Renal cortex interstitium (tissue), 11 donors: Measurements from ENCODE around the gene JAKMIP3. TPM values are rescaled to one million over a fixed set of nuclear protein-coding genes. Genes with fewer than 3 reads are reported as not detected.
"Not testable (repeated sequence)": the region's sequence is repeated elsewhere in the genome, so short reads cannot be mapped to it uniquely, and the experiment has no call there.

Experiments used
- DNase-seq, 11 donors: peaks; one replicate each; pipeline ENCODE4 v3.0.0-alpha.2; 2013; ENCODE audit warnings: low read depth in 9 of 11, low spot score in 4 of 11; ENCODE audit errors: extremely low read depth in 1 of 11
- polyA plus RNA-seq, 3 donors: library from polyadenylated mRNA; unstranded; fragments of 120-200 nt; gene quantifications; one replicate each; pipeline ENCODE4 v1.2.1, GENCODE V29; 2013; ENCODE audit not compliant: insufficient read length in 3 of 3

Gene JAKMIP3
- polyA plus RNA-seq, 3 donors: 0.20 to 0.27 (median 0.26) TPM

DNA sequence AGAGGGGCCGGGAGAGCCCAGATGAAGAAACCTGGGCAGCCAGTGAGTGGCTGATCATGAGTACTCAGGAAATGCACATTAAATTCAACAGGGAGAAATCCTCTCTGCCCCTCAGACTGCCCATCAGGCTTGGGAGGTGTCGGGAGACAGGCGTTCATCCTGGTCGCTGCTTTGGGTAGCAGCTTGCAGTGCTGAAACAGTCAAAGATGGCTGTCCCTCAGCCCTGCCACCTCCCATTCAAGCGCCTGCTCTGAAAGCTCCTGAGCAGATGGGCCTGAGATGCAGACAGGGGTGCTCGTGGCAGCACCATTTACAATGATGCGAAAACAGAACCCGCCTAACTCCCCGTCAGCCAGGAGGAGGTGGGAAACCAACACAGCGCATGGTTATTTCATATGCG, 3.6 kb upstream of the JAKMIP3 start:
- DNase-seq: no peak

- DNase-seq: no peak
These were observed 2.9 kb upstream of the JAKMIP3 start for GRCh38 chr10:132062641-132063390.

DNA sequence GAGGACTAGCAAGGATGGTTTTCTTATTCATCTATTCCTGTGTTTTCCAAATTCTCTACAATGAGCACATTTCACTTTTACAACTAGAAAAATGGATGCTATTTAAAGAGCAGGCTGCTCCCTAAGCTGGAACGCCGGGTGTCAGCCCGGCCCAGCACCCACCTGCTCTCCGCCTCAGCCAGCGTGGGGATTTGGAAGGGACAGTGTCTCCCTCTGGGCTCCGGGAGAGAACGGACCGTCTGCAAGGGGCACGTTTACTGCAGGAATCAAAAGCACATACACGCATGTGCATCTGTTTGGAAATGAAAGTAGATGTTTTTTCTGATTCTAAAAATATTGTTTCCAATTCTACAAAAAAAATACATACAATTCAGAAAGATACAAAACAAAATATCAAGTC, 2.3 kb upstream of the JAKMIP3 start:
- no peak for DNase-seq

DNA sequence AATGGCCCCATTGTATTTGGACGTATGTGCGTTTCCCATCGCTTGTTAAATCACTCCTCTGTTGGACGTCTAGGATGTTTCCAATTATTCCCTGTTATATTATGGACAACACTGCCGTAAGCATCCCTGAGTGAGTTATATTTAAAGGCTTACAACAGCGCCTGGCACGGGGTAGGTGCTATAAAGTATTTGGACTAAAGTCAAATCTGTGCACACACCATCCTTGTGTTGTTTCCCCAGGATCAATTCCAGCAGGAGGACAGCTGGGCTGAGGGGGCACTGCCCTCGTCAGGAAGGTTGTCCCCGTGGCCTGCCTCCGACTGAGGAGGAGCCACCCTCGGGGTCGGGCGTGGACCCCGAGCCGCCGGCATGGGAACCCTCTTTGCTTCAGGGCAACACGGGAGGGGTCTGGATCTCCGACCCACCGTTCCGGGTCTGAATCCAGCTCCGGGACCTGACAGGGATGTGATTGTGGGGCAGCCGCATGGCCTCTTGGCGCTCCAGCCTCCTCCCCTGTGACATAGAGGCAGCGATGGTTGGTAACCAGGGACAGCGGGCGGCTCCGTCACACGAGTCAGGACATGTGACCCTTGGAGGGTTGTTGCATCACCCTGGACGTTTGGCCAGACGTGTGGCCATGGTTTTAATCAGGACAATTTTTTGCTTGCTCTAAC, 1.5 kb upstream of the JAKMIP3 start:
- no peak for DNase-seq

DNA sequence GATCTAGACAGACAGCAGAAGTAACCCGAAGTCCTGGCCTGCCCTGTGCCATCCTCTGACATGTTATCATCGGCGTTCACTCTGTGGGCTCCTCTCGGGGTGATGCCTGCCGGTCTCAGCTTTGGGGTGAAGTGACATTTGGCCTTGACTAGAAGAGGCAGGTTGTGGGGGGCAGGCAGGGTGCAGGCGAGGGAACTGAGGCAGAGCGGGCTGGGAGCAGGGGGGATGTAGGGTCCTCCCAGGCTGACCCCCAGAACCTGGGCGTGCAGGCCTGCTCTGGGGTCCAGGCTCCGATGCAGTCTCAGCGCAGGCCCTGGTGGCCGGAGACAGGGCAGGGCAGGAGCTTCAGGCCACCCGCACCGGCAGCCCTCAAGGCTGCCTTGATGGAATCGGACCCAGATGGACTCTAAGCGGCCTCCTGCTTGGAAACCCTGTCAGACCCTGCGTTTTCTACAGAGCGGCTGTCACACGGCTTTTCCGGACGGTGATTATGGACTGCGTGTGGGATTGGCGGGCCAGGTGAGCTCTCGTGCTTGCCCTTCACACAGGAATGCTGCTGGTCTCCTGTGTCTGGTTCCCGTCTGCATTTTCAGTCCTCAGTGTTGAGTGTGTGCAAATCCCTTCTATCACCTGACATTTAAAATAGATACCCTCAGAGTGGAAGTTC, 842 bp upstream of the JAKMIP3 start:
- DNase-seq: no peak

GRCh38 chr10:132066186-132066585, 440 bp downstream of the JAKMIP3 start:
- no peak for DNase-seq

DNA sequence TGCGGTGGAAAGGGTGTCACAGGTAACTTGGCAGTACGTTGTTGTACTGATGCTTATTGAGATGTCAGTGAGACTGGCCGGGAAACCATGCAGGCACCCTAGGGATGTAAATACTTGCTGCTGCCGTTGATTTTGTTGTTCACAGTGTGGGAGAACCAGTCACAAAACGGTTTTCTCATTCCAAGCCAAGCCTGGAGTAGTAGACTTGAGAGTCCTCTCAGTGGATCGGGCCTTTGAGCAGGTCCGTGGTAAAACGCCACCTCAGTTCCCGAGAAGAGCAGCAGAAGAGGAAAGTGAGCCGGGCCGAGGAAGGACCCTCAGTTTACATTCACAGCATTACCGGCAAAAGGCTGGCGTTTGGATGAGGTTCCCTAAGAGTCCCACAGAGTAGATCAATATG, 1.1 kb downstream of the JAKMIP3 start:
- no peak for DNase-seq

GRCh38 chr10:132068431-132069121, 2.8 kb downstream of the JAKMIP3 start:
- no peak for DNase-seq

DNA sequence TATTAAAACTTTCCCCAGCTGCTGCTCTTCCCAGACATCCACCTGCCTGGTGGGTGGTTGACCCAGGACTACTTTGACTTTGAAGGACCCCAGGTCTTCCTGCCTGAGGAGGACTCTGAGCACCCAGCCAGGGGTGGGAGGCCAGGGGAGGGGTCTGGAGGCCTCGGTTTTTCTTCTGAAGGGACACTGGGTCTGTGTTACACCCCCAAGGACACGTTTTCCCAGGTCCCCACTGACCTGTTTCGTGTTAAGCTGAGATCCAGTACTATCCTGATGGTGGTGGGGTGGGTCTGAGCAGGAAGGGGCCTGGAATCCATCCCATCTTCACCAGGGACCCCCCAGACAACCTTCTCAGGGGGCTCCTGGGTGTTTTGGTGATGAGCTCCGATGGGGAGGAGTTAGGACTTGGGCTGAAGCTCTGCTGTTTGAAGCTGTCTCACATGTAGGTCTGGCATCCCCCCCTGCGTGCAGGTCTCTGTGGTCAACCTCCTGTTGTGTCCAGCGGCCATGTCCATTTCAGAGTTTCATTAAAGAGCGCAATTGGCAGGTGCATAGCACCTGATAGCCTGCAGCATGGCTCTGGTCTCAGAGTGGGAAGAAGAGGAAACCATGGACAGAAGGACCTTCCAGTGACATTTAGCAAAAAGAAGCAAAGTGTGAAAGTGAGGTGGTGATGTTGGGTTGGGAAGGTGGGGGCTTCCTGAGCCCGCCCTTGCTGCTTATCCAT, 3.5 kb downstream of the JAKMIP3 start:
- DNase-seq: no peak

GRCh38 chr10:132069849-132070182, 4.1 kb downstream of the JAKMIP3 start:
- no peak for DNase-seq

DNA sequence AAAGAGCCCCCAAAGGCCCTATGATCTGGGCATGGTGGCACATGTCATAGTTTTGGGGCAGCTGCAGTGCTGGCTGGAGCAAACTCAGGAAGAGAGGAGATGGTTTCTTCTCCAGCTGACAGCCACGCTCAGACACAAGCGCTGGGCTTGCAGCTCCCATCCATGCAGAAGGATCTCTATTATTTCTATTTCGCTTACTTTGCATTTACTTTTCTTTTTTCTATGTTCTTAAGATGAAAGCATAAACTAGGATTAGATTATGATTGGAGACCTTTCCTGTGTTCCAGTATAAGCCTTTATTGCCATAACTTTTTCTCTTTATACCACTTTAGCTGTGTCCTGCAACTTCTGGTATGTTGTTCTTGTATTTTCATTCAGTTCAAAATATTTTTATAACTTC, 5.0 kb downstream of the JAKMIP3 start:
- DNase-seq: no peak

- DNase-seq: no peak
These were observed 5.9 kb downstream of the JAKMIP3 start for GRCh38 chr10:132071667-132072066.

- DNase-seq: no peak
These were observed 10.3 kb downstream of the JAKMIP3 start for GRCh38 chr10:132075909-132076577.

GRCh38 chr10:132076578-132077081, 10.9 kb downstream of the JAKMIP3 start:
- no peak for DNase-seq

- DNase-seq: no peak
These were observed 11.3 kb downstream of the JAKMIP3 start for GRCh38 chr10:132077091-132077490.

GRCh38 chr10:132078746-132079345, 13.1 kb downstream of the JAKMIP3 start:
- DNase-seq: no peak

GRCh38 chr10:132084384-132084783, 18.6 kb downstream of the JAKMIP3 start:
- not testable (repeated sequence) for DNase-seq

- not testable (repeated sequence) for DNase-seq
These were observed 27.5 kb downstream of the JAKMIP3 start for GRCh38 chr10:132093236-132093635.
